ENCODE measurements around the gene COL2A1.

The COL2A1 gene

GRCh38 chr12:48033451-48033850, 29.2 kb upstream of the COL2A1 start:
- Histone ChIP-seq H3K9ac (ENCODE audit: low read length) (no peak overlapping the region), H2BK120ac (ENCODE audit: low read depth, low read length) (no peak overlapping the region), H2BK12ac (ENCODE audit: low read length in 2 of 2) (no peak overlapping the region), H3K79me1 (replicated peaks; ENCODE audit: low read length, poor library complexity, severe bottlenecking) (no peaks in the 10 kb centered on the region), H2AFZ (ENCODE audit: low read depth, low read length) (no peak overlapping the region), H4K8ac (ENCODE audit: low read length) (no peak overlapping the region), H3K4me3 (ENCODE audit: insufficient read depth in 1 of 2, low read depth in 1 of 2, low read length in 2 of 2) (no peak overlapping the region), H2AK5ac (ENCODE audit: low read length, severe bottlenecking) (no peak overlapping the region), H3K36me3 (ENCODE audit: control insufficient read depth in 1 of 2, insufficient read depth in 2 of 2, low read depth in 1 of 2, low read length in 2 of 2) (no peaks in the 10 kb centered on the region), H3K9me3 (ENCODE audit: control insufficient read depth, low read length) (no peaks in the 10 kb centered on the region), H3K4me2 (ENCODE audit: low read length, poor library complexity, severe bottlenecking) (no peak overlapping the region), H3K4ac (ENCODE audit: low read depth in 1 of 2, low read length in 2 of 2) (no peak overlapping the region), H3K27me3 (ENCODE audit: control insufficient read depth in 1 of 2, insufficient read depth in 1 of 2, low read length in 2 of 2) (peaks cover 0 to 28% of the 10 kb centered on the region in 2 experiments), H3K14ac (ENCODE audit: low read length in 2 of 2) (no peak overlapping the region), H2BK5ac (ENCODE audit: low read depth, low read length, poor library complexity, severe bottlenecking) (no peak overlapping the region), H4K91ac (ENCODE audit: low read length) (no peak overlapping the region), H3K4me1 (ENCODE audit: control insufficient read depth, insufficient read depth, low read depth, low read length) (peaks cover 17% of the 10 kb centered on the region), H3K18ac (ENCODE audit: low read depth in 1 of 2, low read length in 2 of 2) (no peak overlapping the region), H2BK15ac (ENCODE audit: low read depth, poor library complexity, severe bottlenecking) (no peak overlapping the region), H3K23ac (ENCODE audit: low read length in 2 of 2) (no peak overlapping the region), H3K27ac (ENCODE audit: low read length, poor library complexity, severe bottlenecking) (no peak overlapping the region)
- no peak for DNase-seq
- no CpG with 5 or more reads among the region's 1 CpG for WGBS

GRCh38 chr12:48032597-48032996, 28.3 kb upstream of the COL2A1 start:
- no peak for DNase-seq
- Histone ChIP-seq H3K27me3 (ENCODE audit: control insufficient read depth in 1 of 2, insufficient read depth in 1 of 2, low read length in 2 of 2) (peaks cover 0 to 24% of the 10 kb centered on the region in 2 experiments), H3K14ac (ENCODE audit: low read length in 2 of 2) (no peak overlapping the region), H3K4me1 (ENCODE audit: control insufficient read depth, insufficient read depth, low read depth, low read length) (peaks cover 17% of the 10 kb centered on the region), H3K9me3 (ENCODE audit: control insufficient read depth, low read length) (no peaks in the 10 kb centered on the region), H3K4me2 (ENCODE audit: low read length, poor library complexity, severe bottlenecking) (no peak overlapping the region), H2AFZ (ENCODE audit: low read depth, low read length) (no peak overlapping the region), H4K91ac (ENCODE audit: low read length) (no peak overlapping the region), H2AK5ac (ENCODE audit: low read length, severe bottlenecking) (no peak overlapping the region), H2BK5ac (ENCODE audit: low read depth, low read length, poor library complexity, severe bottlenecking) (no peak overlapping the region), H4K8ac (ENCODE audit: low read length) (no peak overlapping the region), H2BK12ac (ENCODE audit: low read length in 2 of 2) (no peak overlapping the region), H3K4ac (ENCODE audit: low read depth in 1 of 2, low read length in 2 of 2) (no peak overlapping the region), H3K18ac (ENCODE audit: low read depth in 1 of 2, low read length in 2 of 2) (no peak overlapping the region), H2BK15ac (ENCODE audit: low read depth, poor library complexity, severe bottlenecking) (no peak overlapping the region), H3K27ac (ENCODE audit: low read length, poor library complexity, severe bottlenecking) (no peak overlapping the region), H3K9ac (ENCODE audit: low read length) (no peak overlapping the region), H3K23ac (ENCODE audit: low read length in 2 of 2) (no peak overlapping the region), H3K4me3 (ENCODE audit: insufficient read depth in 1 of 2, low read depth in 1 of 2, low read length in 2 of 2) (no peak overlapping the region), H2BK120ac (ENCODE audit: low read depth, low read length) (no peak overlapping the region), H3K79me1 (replicated peaks; ENCODE audit: low read length, poor library complexity, severe bottlenecking) (no peaks in the 10 kb centered on the region), H3K36me3 (ENCODE audit: control insufficient read depth in 1 of 2, insufficient read depth in 2 of 2, low read depth in 1 of 2, low read length in 2 of 2) (no peaks in the 10 kb centered on the region)
- WGBS = 100% methylated on average over 1 of the region's 1 CpG

GRCh38 chr12:48031135-48031960, 27.1 kb upstream of the COL2A1 start:
- no peak overlapping the region for H3K14ac ChIP-seq (ENCODE audit: low read length in 2 of 2)
- H3K4me2 ChIP-seq (ENCODE audit: low read length, poor library complexity, severe bottlenecking) = no peak overlapping the region
- WGBS = 91% methylated on average over 12 of the region's 12 CpGs
- no peak for DNase-seq
- H4K91ac ChIP-seq (ENCODE audit: low read length) = no peak overlapping the region
- no peaks in the 10 kb centered on the region for H3K9me3 ChIP-seq (ENCODE audit: control insufficient read depth, low read length)
- H3K23ac ChIP-seq (ENCODE audit: low read length in 2 of 2) = no peak overlapping the region
- no peak overlapping the region for H2AK5ac ChIP-seq (ENCODE audit: low read length, severe bottlenecking)
- peaks cover 1 to 29% of the 10 kb centered on the region in 2 experiments for H3K27me3 ChIP-seq (ENCODE audit: control insufficient read depth in 1 of 2, insufficient read depth in 1 of 2, low read length in 2 of 2)
- peaks cover 8% of the 10 kb centered on the region for H3K4me1 ChIP-seq (ENCODE audit: control insufficient read depth, insufficient read depth, low read depth, low read length)
- H3K18ac ChIP-seq (ENCODE audit: low read depth in 1 of 2, low read length in 2 of 2) = no peak overlapping the region
- no peaks in the 10 kb centered on the region for H3K36me3 ChIP-seq (ENCODE audit: control insufficient read depth in 1 of 2, insufficient read depth in 2 of 2, low read depth in 1 of 2, low read length in 2 of 2)
- H3K9ac ChIP-seq (ENCODE audit: low read length) = no peak overlapping the region
- no peaks in the 10 kb centered on the region for H3K79me1 ChIP-seq (replicated peaks; ENCODE audit: low read length, poor library complexity, severe bottlenecking)
- no peak overlapping the region for H2BK12ac ChIP-seq (ENCODE audit: low read length in 2 of 2)
- no peak overlapping the region for H2AFZ ChIP-seq (ENCODE audit: low read depth, low read length)
- no peak overlapping the region for H3K4ac ChIP-seq (ENCODE audit: low read depth in 1 of 2, low read length in 2 of 2)
- H2BK120ac ChIP-seq (ENCODE audit: low read depth, low read length) = no peak overlapping the region
- H3K27ac ChIP-seq (ENCODE audit: low read length, poor library complexity, severe bottlenecking) = no peak overlapping the region
- H4K8ac ChIP-seq (ENCODE audit: low read length) = no peak overlapping the region
- no peak overlapping the region for H2BK15ac ChIP-seq (ENCODE audit: low read depth, poor library complexity, severe bottlenecking)
- H2BK5ac ChIP-seq (ENCODE audit: low read depth, low read length, poor library complexity, severe bottlenecking) = no peak overlapping the region
- no peak overlapping the region for H3K4me3 ChIP-seq (ENCODE audit: insufficient read depth in 1 of 2, low read depth in 1 of 2, low read length in 2 of 2)

GRCh38 chr12:48030173-48030650, 25.9 kb upstream of the COL2A1 start:
- Histone ChIP-seq H2AK5ac (ENCODE audit: low read length, severe bottlenecking) (no peak overlapping the region), H3K79me1 (replicated peaks; ENCODE audit: low read length, poor library complexity, severe bottlenecking) (no peaks in the 10 kb centered on the region), H3K9me3 (ENCODE audit: control insufficient read depth, low read length) (no peaks in the 10 kb centered on the region), H2BK5ac (ENCODE audit: low read depth, low read length, poor library complexity, severe bottlenecking) (no peak overlapping the region), H3K14ac (ENCODE audit: low read length in 2 of 2) (no peak overlapping the region), H3K4me3 (ENCODE audit: insufficient read depth in 1 of 2, low read depth in 1 of 2, low read length in 2 of 2) (no peak overlapping the region), H3K36me3 (ENCODE audit: control insufficient read depth in 1 of 2, insufficient read depth in 2 of 2, low read depth in 1 of 2, low read length in 2 of 2) (no peaks in the 10 kb centered on the region), H3K4ac (ENCODE audit: low read depth in 1 of 2, low read length in 2 of 2) (no peak overlapping the region), H3K4me1 (ENCODE audit: control insufficient read depth, insufficient read depth, low read depth, low read length) (peaks cover 8% of the 10 kb centered on the region), H3K27me3 (ENCODE audit: control insufficient read depth in 1 of 2, insufficient read depth in 1 of 2, low read length in 2 of 2) (peaks cover 4 to 34% of the 10 kb centered on the region in 2 experiments), H3K23ac (ENCODE audit: low read length in 2 of 2) (no peak overlapping the region), H2BK15ac (ENCODE audit: low read depth, poor library complexity, severe bottlenecking) (no peak overlapping the region), H2BK12ac (ENCODE audit: low read length in 2 of 2) (no peak overlapping the region), H3K18ac (ENCODE audit: low read depth in 1 of 2, low read length in 2 of 2) (no peak overlapping the region), H2BK120ac (ENCODE audit: low read depth, low read length) (no peak overlapping the region), H4K8ac (ENCODE audit: low read length) (no peak overlapping the region), H2AFZ (ENCODE audit: low read depth, low read length) (no peak overlapping the region), H3K4me2 (ENCODE audit: low read length, poor library complexity, severe bottlenecking) (no peak overlapping the region), H3K27ac (ENCODE audit: low read length, poor library complexity, severe bottlenecking) (no peak overlapping the region), H3K9ac (ENCODE audit: low read length) (no peak overlapping the region), H4K91ac (ENCODE audit: low read length) (no peak overlapping the region)
- 65% methylated on average over 4 of the region's 4 CpGs for WGBS
- no peak for DNase-seq
